MCF 10A (cell line): ENCODE results near the gene OR56A1. TPM values are rescaled to one million over a fixed set of nuclear protein-coding genes. Genes with fewer than 3 reads are reported as not detected.

ENCODE experiments used
- BruUV-seq: library from RNA; stranded (reverse); fragments of 400-500 nt; replicated peaks from 2 replicates; lab custom pipeline; 2021; lab: Mats Ljungman, UMichigan
- CTCF ChIA-PET: fragments of 300-600 bp; sonication (Branson Sonifier 250); formaldehyde crosslinking; extraction: SDS; loops from one replicate; lab custom pipeline; 2021; ENCODE audit warnings: antibody characterized with exemption, inconsistent platforms; lab: Yijun Ruan, JAX
- POLR2A ChIA-PET: fragments of 300-600, 350-650 bp; sonication (Branson Sonifier 250); formaldehyde crosslinking; extraction: SDS; loops from one replicate; lab custom pipeline; 2020; ENCODE audit warnings: antibody characterized with exemption, inconsistent platforms; lab: Yijun Ruan, JAX
- DNase-seq: peaks from one replicate; pipeline ENCODE4 v3.0.0-alpha.2; 2018; ENCODE audit not compliant: unreplicated experiment
- H3K27ac Mint-ChIP-seq: one replicate; pipeline ENCODE4 v1.8.0; 2022; ENCODE audit warnings: mild to moderate bottlenecking, low read depth, mixed read lengths; ENCODE audit not compliant: unreplicated experiment
- H3K27me3 Mint-ChIP-seq: one replicate; pipeline ENCODE4 v1.8.0; 2022; ENCODE audit warnings: mixed read lengths; ENCODE audit not compliant: insufficient read depth, unreplicated experiment
- H3K36me3 Mint-ChIP-seq: one replicate; pipeline ENCODE4 v1.8.0; 2022; ENCODE audit warnings: mild to moderate bottlenecking, moderate library complexity, mixed read lengths; ENCODE audit not compliant: insufficient read depth, unreplicated experiment
- H3K4me1 Mint-ChIP-seq: one replicate; pipeline ENCODE4 v1.8.0; 2022; ENCODE audit warnings: mixed read lengths; ENCODE audit not compliant: insufficient read depth, unreplicated experiment
- H3K4me3 Mint-ChIP-seq: one replicate; pipeline ENCODE4 v1.8.0; 2022; ENCODE audit warnings: mild to moderate bottlenecking, moderate library complexity, mixed read lengths; ENCODE audit not compliant: unreplicated experiment
- H3K9me3 Mint-ChIP-seq: one replicate; pipeline ENCODE4 v1.8.0; 2022; ENCODE audit warnings: mixed read lengths; ENCODE audit not compliant: unreplicated experiment
- CTCF ChIP-seq: fragments of 200-600 bp; IDR thresholded peaks from one replicate; pipeline ENCODE4 v1.8.0; 2022; ENCODE audit warnings: antibody characterized with exemption, mild to moderate bottlenecking; ENCODE audit not compliant: unreplicated experiment
- intact Hi-C: fragments of 100-400 bp; cut with micrococcal nuclease; formaldehyde crosslinking; loops from 2 replicates; pipeline ENCODE4 v1.14.1; 2022
- total RNA-seq: library from RNA; stranded (reverse); gene quantifications from 2 replicates; pipeline ENCODE4 v1.2.3, GENCODE V29; 2022

OR56A1 gene
- total RNA-seq, 1 experiment from 2014 or later: not detected

DNA sequence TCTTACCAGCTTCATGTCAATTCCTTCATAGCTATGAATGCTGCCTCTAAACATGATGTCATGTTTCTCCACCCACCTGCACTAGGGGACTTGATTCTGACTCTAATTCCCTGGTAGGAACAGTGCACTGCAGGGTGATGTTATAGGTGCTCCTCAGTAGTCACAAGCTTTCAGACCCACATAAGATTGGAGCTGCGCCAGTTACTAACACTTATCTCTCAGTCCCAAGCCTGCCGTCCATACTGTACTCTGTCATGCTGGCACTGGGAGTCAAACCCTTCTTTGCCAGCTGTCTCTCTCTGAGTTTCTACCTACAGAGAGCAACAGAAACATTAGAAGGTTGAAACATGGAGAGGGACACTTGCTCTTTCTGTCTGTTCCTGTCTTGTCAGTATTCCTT is 5.5 kb downstream of the OR56A1 start:
- ChIA-PET POLR2A (no interaction called here), CTCF (interaction anchor here (0.6 to 9.8 kb wide), 8 partner anchors 11 to 338 kb away, joined by 3 to 135 read pairs (median 6); no protein-coding TSS in a partner anchor)
- no peak for TF ChIP-seq CTCF
- Mint-ChIP-seq H3K4me1 (no peaks in the 10 kb centered on the region), H3K27me3 (peaks cover 17% of the 10 kb centered on the region), H3K4me3 (no peak overlapping the region), H3K9me3 (no peaks in the 10 kb centered on the region), H3K36me3 (no peaks in the 10 kb centered on the region), H3K27ac (no peak overlapping the region)
- no TSS peak for BruUV-seq
- DNase-seq: no peak
- intact Hi-C loops: no loop called here

DNA sequence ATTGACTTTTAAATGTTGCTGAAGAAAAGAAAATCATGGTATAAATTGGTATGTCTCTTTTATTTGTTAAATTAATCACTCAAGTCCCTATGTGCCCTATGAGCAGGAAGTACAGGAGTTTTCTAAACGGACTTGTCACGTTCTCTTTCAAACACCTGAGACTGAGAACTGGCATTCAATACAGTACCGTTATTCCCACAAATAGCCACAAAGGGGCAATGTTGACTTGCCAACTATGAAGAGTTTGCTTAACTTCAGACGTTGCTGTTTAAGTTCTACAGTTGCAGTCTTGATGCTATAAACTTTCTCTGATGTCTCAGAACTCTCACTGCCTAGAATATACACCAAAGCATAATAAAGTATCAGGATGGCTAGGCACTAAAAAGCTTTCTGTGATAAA is 7.6 kb downstream of the OR56A1 start:
- Mint-ChIP-seq H3K27ac (no peak overlapping the region), H3K36me3 (no peaks in the 10 kb centered on the region), H3K4me3 (no peak overlapping the region), H3K27me3 (peaks cover 33% of the 10 kb centered on the region), H3K9me3 (no peaks in the 10 kb centered on the region), H3K4me1 (no peaks in the 10 kb centered on the region)
- BruUV-seq: no TSS peak
- intact Hi-C loops: loop anchor here (1.0 kb wide), 4 partner anchors 275 to 340 kb away; no protein-coding TSS in a partner anchor
- TF ChIP-seq CTCF: peak; percentile 56
- peak; percentile 61 for DNase-seq
- POLR2A ChIA-PET: interaction anchor here (1.0 kb wide), 1 partner anchor 339 kb away, joined by 4 read pairs; no protein-coding TSS in a partner anchor
- CTCF ChIA-PET: interaction anchor here (0.5 to 9.8 kb wide), 32 partner anchors 9 to 478 kb away, joined by 3 to 135 read pairs (median 5); partner anchors contain the start of genes CAVIN3 and OR56A4

- no peak for DNase-seq
- CTCF ChIA-PET: interaction anchor here (0.8 to 3.0 kb wide), 3 partner anchors 11 to 350 kb away, joined by 4 to 16 read pairs (median 12); no protein-coding TSS in a partner anchor
- no peak for TF ChIP-seq CTCF
- no peak overlapping the region for H3K4me3 Mint-ChIP-seq
- POLR2A ChIA-PET: no interaction called here
- BruUV-seq: no TSS peak
- H3K27ac Mint-ChIP-seq: no peak overlapping the region
- intact Hi-C loops: no loop called here
- H3K27me3 Mint-ChIP-seq: peaks cover 25% of the 10 kb centered on the region
- H3K9me3 Mint-ChIP-seq: no peaks in the 10 kb centered on the region
- no peaks in the 10 kb centered on the region for H3K36me3 Mint-ChIP-seq
- no peaks in the 10 kb centered on the region for H3K4me1 Mint-ChIP-seq
These were observed 17.5 kb downstream of the OR56A1 start for GRCh38 chr11:6013042-6013441.

DNA sequence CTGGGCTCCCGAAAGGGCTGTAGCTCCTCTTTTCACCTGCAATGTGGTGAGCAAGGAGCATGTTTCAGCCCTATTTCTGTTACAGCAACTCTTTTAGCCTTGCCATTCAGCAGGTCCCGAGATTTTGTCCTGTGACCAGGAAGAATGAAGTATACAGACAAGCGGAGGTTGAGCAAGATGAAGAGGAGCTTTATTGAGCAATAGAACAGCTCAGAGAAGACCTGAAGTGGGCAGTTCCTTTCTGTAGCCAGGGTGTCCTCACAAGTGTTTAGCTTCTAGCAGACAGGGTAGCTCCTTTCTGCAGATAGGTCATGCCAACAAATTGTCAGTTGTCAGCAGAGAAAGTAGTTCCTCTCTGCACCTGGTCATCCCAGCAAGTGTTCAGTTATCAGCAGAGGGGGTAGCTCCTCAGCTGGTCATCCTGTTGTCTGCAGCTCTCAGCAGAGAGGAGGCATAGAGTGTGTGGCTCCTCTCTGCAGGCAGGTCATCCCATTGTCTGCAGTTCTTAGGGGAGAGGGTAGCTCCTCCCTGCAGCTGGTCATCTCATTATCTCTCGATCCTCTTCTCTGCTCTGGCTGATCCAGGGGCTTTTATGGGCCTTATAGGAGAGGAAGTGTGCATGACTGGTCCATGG is 18.4 kb downstream of the OR56A1 start:
- no peak overlapping the region for H3K4me3 Mint-ChIP-seq
- H3K27ac Mint-ChIP-seq: no peak overlapping the region
- no TSS peak for BruUV-seq
- peak; percentile 5 for DNase-seq
- CTCF ChIA-PET: interaction anchor here (0.5 to 3.0 kb wide), 9 partner anchors 10 to 351 kb away, joined by 3 to 16 read pairs (median 3); no protein-coding TSS in a partner anchor
- H3K9me3 Mint-ChIP-seq: no peaks in the 10 kb centered on the region
- POLR2A ChIA-PET: no interaction called here
- TF ChIP-seq CTCF: no peak
- no peaks in the 10 kb centered on the region for H3K36me3 Mint-ChIP-seq
- intact Hi-C loops: no loop called here
- no peaks in the 10 kb centered on the region for H3K4me1 Mint-ChIP-seq
- peaks cover 30% of the 10 kb centered on the region for H3K27me3 Mint-ChIP-seq
